ENCODE data around the gene FARS2. TPM values are rescaled to one million over a fixed set of nuclear protein-coding genes. Genes with fewer than 3 reads are reported as not detected.

FARS2 gene
- total and polyA plus RNA-seq, 2 donors (not counting 1 experiment from before 2014, with no cell fraction given) = 33.0 to 35.5 TPM

DNA sequence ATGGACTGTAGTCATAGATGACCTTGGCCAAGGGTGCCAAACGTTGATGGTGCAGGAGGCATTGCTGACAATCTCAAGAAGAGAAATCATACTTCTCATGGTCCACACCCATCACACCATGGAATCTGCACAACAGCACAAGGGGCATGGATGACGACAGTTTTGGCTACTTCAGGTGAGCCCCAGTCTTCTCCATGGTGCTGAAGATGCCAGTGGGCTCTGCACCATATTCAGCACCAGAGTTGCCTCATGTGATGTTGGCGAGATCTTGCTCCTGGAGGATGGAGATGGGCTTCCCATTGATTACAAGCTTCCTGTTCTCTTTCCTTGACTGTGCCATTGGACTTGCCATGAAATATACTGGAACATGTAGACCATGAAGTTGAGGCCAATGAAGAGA, 556.6 kb downstream of the FARS2 start:
- no peak overlapping the region for H3K4me3 Mint-ChIP-seq
- H3K9me3 Mint-ChIP-seq (ENCODE audit: insufficient read depth) = no peaks in the 10 kb centered on the region
- H3K4me1 ChIP-seq (ENCODE audit: control insufficient read depth in 2 of 2, insufficient read depth in 2 of 2, low read length in 2 of 2) = no peaks in the 10 kb centered on the region
- no peaks in the 10 kb centered on the region for H3K27me3 ChIP-seq (replicated peaks in 1 of 4; ENCODE audit: control extremely low read depth in 1 of 4, control insufficient read depth in 3 of 4, insufficient read depth in 4 of 4, low read length in 3 of 4)
- no CpG with 5 or more reads among the region's 3 CpGs for WGBS (ENCODE audit: insufficient coverage)
- no peak overlapping the region for H3K27ac Mint-ChIP-seq
- ATAC-seq (ENCODE audit: low read depth) = no peak
- no peak for TF ChIP-seq EZH2 (IDR thresholded peaks at IDR 0.05; ENCODE audit: borderline replicate concordance, insufficient read depth, low read depth, low read length, poor library complexity, severe bottlenecking)
- TF ChIP-seq, protein P1, sequence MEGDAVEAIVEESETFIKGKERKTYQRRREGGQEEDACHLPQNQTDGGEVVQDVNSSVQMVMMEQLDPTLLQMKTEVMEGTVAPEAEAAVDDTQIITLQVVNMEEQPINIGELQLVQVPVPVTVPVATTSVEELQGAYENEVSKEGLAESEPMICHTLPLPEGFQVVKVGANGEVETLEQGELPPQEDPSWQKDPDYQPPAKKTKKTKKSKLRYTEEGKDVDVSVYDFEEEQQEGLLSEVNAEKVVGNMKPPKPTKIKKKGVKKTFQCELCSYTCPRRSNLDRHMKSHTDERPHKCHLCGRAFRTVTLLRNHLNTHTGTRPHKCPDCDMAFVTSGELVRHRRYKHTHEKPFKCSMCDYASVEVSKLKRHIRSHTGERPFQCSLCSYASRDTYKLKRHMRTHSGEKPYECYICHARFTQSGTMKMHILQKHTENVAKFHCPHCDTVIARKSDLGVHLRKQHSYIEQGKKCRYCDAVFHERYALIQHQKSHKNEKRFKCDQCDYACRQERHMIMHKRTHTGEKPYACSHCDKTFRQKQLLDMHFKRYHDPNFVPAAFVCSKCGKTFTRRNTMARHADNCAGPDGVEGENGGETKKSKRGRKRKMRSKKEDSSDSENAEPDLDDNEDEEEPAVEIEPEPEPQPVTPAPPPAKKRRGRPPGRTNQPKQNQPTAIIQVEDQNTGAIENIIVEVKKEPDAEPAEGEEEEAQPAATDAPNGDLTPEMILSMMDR (IDR thresholded peaks at IDR 0.05) = no peak
- ChIA-PET POLR2A (no interaction called here), CTCF (no interaction called here)
- H3K4me2 ChIP-seq (replicated peaks; ENCODE audit: low read depth, low read length, poor library complexity, severe bottlenecking) = no peak overlapping the region
- DNase-seq = no peak
- no peak overlapping the region for H3K27ac ChIP-seq (ENCODE audit: low read length in 2 of 2)
- no peak overlapping the region for H3K4me3 ChIP-seq (ENCODE audit: control extremely low read depth in 1 of 5, extremely low read depth in 1 of 5, insufficient read depth in 1 of 5, low read depth in 2 of 5, low read length in 4 of 5)
- no peak overlapping the region for H2AFZ ChIP-seq (ENCODE audit: insufficient read depth, low read depth, low read length, poor library complexity, severe bottlenecking)
- peaks cover 3% of the 10 kb centered on the region for H3K27me3 Mint-ChIP-seq
- H3K9ac ChIP-seq (ENCODE audit: low read length) = no peak overlapping the region
- no peaks in the 10 kb centered on the region for H4K20me1 ChIP-seq (ENCODE audit: control insufficient read depth, insufficient read depth, low read length, poor library complexity, severe bottlenecking)
- intact Hi-C loops (cut with micrococcal nuclease) = no loop called here
- peaks cover 6% of the 10 kb centered on the region for H3K4me1 Mint-ChIP-seq
- H3K36me3 ChIP-seq (replicated peaks in 1 of 2; ENCODE audit: control extremely low read depth in 1 of 2, control insufficient read depth in 1 of 2, extremely low read depth in 1 of 2, insufficient read depth in 2 of 2, low read length in 1 of 2) = no peaks in the 10 kb centered on the region
- H3K79me2 ChIP-seq (ENCODE audit: control insufficient read depth, insufficient read depth, low read length) = no peaks in the 10 kb centered on the region
- peaks cover 0 to 3% (median 1%) of the 10 kb centered on the region in 3 donors for H3K9me3 ChIP-seq (ENCODE audit: control extremely low read depth in 1 of 3, control insufficient read depth in 2 of 3, insufficient read depth in 1 of 3, low read length in 2 of 3)

DNA sequence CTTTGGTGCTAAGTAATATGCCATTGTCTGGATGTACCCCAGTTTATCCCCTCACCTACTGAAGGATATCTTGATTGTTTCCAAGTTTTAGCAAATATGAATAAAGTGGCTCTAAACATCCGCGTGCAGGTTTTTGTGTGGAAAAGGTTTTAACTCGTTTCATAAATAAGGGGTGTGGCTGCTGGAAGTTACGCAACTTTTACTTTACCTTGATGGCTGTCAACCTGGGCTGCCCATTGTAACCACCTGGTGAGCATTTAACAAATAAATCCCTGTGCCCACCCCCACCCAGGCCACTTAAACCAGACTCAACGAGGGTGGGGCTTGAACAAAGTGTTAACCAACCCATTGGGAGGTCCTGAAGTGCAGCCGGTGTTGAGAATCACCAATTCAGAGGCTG, 557.6 kb downstream of the FARS2 start:
- 80% methylated on average over 5 of the region's 6 CpGs for WGBS (ENCODE audit: insufficient coverage)
- no peak overlapping the region for H3K4me2 ChIP-seq (replicated peaks; ENCODE audit: low read depth, low read length, poor library complexity, severe bottlenecking)
- ATAC-seq (ENCODE audit: low read depth) (no peak), DNase-seq (no peak)
- Mint-ChIP-seq H3K9me3 (ENCODE audit: insufficient read depth) (no peaks in the 10 kb centered on the region), H3K4me1 (peaks cover 1% of the 10 kb centered on the region), H3K27ac (no peak overlapping the region), H3K4me3 (no peak overlapping the region), H3K27me3 (peaks cover 3% of the 10 kb centered on the region)
- H3K4me1 ChIP-seq (ENCODE audit: control insufficient read depth in 2 of 2, insufficient read depth in 2 of 2, low read length in 2 of 2) = no peaks in the 10 kb centered on the region
- H3K4me3 ChIP-seq (ENCODE audit: control extremely low read depth in 1 of 5, extremely low read depth in 1 of 5, insufficient read depth in 1 of 5, low read depth in 2 of 5, low read length in 4 of 5) = no peak overlapping the region
- H4K20me1 ChIP-seq (ENCODE audit: control insufficient read depth, insufficient read depth, low read length, poor library complexity, severe bottlenecking) = no peaks in the 10 kb centered on the region
- TF ChIP-seq, protein P1 (IDR thresholded peaks at IDR 0.05) = no peak
- no peak overlapping the region for H3K9ac ChIP-seq (ENCODE audit: low read length)
- no peak overlapping the region for H3K27ac ChIP-seq (ENCODE audit: low read length in 2 of 2)
- no peaks in the 10 kb centered on the region for H3K79me2 ChIP-seq (ENCODE audit: control insufficient read depth, insufficient read depth, low read length)
- no peaks in the 10 kb centered on the region for H3K36me3 ChIP-seq (replicated peaks in 1 of 2; ENCODE audit: control extremely low read depth in 1 of 2, control insufficient read depth in 1 of 2, extremely low read depth in 1 of 2, insufficient read depth in 2 of 2, low read length in 1 of 2)
- ChIA-PET CTCF (no interaction called here), POLR2A (no interaction called here)
- H3K9me3 ChIP-seq (ENCODE audit: control extremely low read depth in 1 of 3, control insufficient read depth in 2 of 3, insufficient read depth in 1 of 3, low read length in 2 of 3) = peaks cover 0 to 3% (median 1%) of the 10 kb centered on the region in 3 donors
- no peak overlapping the region for H2AFZ ChIP-seq (ENCODE audit: insufficient read depth, low read depth, low read length, poor library complexity, severe bottlenecking)
- no peaks in the 10 kb centered on the region for H3K27me3 ChIP-seq (replicated peaks in 1 of 4; ENCODE audit: control extremely low read depth in 1 of 4, control insufficient read depth in 3 of 4, insufficient read depth in 4 of 4, low read length in 3 of 4)
- intact Hi-C loops (cut with micrococcal nuclease) = no loop called here

Other genes starting within 250 kb of the FARS2 start
- gene PPP1R3G, start 176.2 kb upstream of the FARS2 start, total RNA-seq = 0.24 and 0.25 TPM in 2 replicates
- gene PPP1R3G, start 176.2 kb upstream of the FARS2 start, polyA plus RNA-seq = 0.04 and 0.09 TPM in 2 replicates
- 22.1 and 24.6 TPM in 2 replicates for gene LYRM4, start 563 bp upstream of the FARS2 start, total RNA-seq
- gene LYRM4, start 563 bp upstream of the FARS2 start, polyA plus RNA-seq = 16.9 and 29.5 TPM in 2 replicates